GM19328 (cell line): ENCODE measurements around the gene SLC26A1.

Experiments
- ATAC-seq: cut with Tn5 transposase; IDR thresholded peaks from one replicate; pipeline ENCODE4 v1.9.1; 2021; ENCODE audit warnings: mild to moderate bottlenecking, moderate library complexity; ENCODE audit not compliant: unreplicated experiment

Gene SLC26A1

GRCh38 chr4:1014291-1015167 is 21.3 kb upstream of the SLC26A1 start:
- no peak for ATAC-seq

DNA sequence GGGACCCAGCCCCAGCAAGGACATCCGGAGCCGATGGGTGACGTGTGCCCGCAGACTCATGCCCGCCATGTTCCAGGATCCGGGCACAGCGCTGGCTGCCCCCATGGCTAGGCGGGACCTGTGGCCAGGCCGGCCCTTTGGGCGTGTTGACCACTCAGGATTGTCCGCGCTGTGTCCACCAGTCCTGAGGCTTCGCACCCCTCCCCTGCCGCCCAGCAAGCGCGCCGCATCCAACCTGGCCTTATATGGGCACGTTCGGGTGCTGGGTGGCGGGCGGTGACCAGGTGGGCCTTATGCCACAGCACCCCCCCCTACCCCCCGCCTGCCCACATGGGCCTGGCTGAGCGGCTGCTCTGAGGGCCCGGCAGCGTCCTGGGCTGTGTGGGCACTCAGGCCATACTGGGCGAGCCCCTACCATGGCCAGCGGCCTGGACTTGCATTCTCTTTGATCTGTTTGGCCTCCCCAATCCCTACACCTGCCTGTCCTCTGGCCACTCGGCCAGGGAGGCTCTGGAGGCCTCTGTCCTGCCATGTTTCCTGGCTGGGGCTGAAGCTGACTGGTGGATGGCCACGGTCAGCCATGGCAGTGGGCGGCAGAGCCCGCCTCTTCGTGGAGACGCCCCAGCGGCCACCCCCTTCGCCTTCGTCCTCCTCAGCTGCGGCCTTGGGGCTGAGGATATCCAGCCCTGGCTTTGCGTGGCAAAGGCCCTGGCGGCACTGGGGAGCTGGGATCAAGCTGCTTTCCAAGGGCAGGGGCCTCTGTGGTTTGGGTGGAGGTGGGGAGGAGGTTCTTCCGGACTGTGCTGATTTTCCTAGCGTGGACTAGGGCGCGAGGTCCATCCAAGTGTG is 20.2 kb upstream of the SLC26A1 start:
- ATAC-seq = no peak

GRCh38 chr4:1012034-1012739 is 19.0 kb upstream of the SLC26A1 start:
- no peak for ATAC-seq

- no peak for ATAC-seq
Measured at GRCh38 chr4:1011666-1012033, 18.4 kb upstream of the SLC26A1 start.

- peak; percentile 39 for ATAC-seq
Measured at GRCh38 chr4:1011022-1011665, 17.9 kb upstream of the SLC26A1 start, which contains the start of gene FGFRL1. Gene FGFRL1 (plus strand): TSS chr4:1011626. CDS start chr4:1012486, 860 bp downstream.

DNA sequence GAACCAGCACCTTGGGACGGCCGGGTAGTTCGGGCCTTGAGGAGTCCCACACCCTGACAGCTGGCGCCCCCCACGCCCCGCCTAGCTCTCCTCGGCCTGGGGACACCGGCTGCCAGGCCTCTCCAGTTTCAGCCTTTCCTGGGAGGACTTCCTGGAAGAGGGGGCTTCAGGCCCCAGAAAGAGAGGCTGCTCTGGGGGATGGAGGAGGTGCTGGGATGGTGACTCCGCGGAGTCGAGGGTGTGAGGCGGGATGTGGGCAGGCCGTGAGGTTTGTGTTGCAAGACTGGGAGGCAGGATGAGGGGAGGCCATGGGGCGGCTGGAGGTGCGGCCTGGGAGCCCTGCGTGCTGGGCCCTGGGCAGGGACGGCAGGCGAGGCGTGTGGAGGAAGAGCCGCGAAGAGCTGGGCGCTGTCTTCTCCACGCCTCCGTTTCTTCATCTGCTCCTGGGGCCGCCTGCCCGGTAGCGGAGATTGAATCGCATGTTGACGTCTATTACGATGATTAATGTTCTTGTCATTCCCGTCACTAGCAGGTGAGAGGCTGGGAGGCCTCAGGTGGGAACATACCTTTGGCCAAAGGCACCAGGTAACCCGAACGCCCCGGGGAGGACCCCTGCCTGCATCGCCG is 17.3 kb upstream of the SLC26A1 start:
- ATAC-seq = peak; percentile 12

- peak; percentile 43 for ATAC-seq
Measured at GRCh38 chr4:1009542-1010394, 16.6 kb upstream of the SLC26A1 start.

DNA sequence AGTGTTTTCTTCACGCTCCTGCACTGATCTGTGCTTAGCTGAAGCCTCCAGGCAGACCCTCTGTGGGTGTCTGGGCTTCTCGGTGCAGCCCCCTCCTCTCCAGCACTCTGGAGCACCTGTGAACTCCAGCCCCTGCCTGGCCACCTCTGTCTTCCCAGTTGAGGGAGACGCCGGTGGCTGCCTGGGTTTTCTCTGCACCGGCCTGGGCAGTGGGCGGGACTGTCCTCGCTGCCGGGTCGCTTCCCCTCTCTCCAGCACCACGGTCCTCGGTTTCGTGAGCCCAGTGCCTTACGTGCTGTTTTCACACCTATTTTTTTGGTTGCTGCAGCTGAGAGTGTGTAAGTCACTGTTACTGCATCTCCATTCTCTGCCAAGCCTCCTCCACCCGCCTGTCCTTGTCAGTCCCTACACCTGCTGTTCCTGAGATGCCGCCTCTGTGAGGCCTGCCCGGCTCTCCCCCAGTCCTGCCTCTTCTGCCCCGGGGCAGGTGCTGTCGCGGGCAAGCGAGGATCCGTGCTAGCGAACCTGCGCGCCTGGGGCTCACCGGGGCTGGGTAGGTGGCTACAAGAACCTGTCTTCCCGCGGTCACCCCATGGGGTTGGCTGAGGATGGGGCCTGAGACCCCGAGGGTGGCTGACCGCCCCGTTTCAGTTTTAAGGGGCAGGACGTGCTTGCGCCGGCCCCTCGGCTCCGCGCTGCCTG is 15.8 kb upstream of the SLC26A1 start:
- no peak for ATAC-seq

DNA sequence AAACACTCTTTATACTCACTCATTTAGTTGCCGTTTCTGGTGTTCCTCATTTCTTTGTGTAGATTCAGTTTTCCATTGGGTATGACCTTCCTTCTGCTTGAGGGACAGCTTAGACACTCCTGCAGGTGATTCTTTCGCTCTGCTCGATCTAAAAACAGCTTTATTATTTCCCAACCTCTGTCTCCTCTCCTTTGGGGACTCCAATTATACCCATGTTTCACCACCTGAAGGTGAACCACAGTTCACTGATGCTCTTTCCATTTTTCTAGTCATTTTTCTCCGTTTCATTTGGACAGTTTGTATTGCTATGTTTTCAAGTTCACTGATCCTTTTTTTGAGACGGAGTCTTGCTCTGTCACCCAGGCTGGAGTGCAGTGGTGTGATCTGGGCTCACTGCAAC is 13.7 kb upstream of the SLC26A1 start:
- no peak for ATAC-seq

DNA sequence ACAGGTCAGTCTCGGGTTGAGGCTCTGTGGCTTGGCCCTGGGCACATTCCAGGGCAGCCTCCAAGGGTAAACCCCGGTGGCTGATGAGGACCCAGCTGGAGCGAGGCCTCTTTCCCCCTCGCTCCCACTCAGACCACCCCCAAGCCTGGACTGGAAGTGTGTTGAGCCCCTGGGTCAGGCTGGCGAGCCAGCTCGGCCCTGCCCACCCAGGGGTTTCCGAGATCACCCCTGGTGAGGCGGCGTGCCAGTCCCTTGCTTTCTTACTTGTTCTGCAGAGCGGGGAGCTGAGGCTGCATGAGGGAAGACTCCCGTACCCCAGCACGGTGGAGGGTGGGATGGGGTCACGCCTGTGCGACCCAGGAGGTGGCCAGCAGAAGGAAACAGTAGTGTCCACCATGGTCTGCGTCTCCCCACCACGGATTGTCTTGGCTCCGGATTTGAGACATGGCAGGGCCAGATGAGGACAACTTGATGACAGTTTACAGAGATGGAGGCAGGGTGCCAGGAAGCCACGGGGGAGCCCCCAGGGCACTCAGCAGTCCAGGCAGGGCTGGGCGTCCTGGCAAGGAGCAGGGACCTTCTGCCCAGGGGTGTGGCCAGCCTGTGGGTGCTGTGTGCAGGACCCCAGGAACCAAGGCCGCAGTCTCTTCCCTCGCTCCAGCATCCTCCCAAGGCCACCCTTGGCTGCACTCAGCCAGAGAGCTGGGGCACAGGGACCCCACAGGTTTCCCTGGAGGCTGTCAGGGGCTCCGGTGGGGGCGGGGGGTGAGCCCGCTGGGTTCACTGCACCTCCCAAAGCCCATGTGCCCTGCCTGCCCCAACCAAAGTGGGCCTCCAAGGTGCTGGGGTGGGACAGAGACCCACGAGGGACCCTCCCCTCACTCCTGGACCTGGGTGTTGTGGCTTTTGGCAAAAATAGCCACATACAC is 11.6 kb upstream of the SLC26A1 start:
- ATAC-seq = no peak

DNA sequence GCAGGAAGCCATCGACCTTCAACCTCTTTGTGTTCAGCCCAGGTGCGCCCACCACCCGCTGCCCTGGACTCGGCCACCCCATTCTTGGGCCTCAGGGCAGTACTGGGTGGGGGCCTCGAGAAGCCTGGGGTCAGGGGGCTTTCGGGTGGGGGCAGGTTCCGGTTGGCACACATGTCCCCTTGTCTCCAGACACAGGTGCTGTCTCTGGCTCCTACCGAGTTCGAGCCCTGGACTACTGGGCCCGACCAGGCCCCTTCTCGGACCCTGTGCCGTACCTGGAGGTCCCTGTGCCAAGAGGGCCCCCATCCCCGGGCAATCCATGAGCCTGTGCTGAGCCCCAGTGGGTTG is 10.8 kb upstream of the SLC26A1 start:
- ATAC-seq = no peak

DNA sequence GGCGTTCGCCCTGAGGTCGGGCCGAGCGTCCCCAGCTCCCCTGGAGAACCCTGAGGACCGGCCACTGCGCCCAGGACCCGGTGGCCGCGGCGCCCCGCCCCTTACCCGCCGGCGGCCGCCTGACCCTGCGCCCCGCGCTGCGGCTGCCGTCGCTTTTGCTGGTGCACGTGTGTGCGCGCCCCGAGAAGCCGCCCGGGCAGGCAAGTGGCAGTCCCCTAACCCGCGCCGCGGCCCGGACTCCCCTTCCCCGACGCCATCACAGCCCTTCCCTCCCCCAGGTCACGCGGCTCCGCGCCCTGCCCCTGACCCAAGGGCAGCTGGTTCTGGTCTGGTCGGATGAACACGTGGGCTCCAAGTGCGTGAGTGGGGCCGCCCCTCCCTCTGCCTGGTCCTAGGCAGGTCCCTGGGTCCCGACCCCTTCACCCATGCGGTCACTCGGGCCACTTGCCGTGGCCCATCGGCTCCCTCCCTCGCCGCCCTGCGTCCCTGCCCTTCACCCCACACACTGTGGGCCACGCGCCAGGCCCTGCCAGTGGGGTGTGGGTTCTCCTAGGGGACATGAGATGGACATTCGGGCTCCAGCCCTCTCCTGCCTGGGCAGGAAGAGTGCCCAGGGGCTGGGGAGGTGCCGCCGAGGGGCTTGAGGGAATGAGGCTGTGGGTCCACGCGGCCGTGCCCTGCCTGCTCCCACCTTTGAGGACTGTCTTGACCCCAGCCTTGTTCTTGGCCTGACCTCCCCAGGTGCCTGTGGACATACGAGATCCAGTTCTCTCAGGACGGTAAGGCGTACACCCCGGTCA is 10.3 kb upstream of the SLC26A1 start:
- no peak for ATAC-seq

DNA sequence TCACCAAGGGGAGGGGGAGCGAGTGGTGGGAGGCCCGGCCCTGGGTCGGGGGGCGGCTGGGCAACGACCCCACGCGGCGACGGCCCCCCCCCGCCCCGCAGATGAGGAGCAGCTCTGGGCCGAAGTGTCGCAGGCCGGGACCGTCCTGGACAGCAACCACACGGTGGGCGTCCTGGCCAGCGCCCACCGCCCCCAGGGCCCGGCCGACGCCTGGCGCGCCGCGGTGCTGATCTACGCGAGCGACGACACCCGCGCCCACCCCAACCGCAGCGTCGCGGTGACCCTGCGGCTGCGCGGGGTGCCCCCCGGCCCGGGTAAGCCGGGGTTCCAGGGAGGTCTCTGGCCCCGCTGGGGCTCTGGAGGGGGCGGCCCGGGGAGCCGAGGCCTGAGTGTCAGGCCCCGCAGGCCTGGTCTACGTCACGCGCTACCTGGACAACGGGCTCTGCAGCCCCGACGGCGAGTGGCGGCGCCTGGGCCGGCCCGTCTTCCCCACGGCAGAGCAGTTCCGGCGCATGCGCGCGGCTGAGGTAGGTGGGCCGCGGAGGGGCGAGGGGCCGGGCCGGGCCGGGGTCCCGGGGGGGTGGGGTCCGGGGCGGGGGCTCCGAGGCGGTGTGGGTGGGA is 9.5 kb upstream of the SLC26A1 start:
- no peak for ATAC-seq

DNA sequence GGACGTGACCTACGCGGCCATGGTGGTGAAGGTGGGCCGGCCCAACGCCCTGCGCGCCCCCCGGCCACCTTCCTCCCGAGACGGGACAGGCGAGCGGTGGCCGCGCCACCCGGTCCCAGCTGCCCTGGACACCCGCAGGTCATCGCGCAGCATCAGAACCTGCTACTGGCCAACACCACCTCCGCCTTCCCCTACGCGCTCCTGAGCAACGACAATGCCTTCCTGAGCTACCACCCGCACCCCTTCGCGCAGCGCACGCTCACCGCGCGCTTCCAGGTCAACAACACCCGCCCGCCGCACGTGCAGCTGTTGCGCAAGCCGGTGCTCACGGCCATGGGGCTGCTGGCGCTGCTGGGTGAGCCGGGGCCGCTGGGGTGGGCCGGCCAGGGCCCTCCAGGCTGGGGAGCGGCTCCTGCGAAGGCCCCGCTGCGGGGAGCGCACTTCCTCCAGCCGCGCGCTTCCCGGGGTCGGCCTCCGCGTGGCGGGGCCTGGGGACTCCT is 9.0 kb upstream of the SLC26A1 start:
- no peak for ATAC-seq

GRCh38 chr4:1001561-1002130 is 8.4 kb upstream of the SLC26A1 start:
- no peak for ATAC-seq

- ATAC-seq = no peak
Measured at GRCh38 chr4:1000686-1001260, 7.6 kb upstream of the SLC26A1 start.
